Right cardiac atrium (tissue), 5 donors: ENCODE measurements around the gene CHST15. TPM values are rescaled to one million over a fixed set of nuclear protein-coding genes. Genes with fewer than 3 reads are reported as not detected.

Experiments used
- ATAC-seq, 2 donors: fragments of 200-7000 bp; cut with Tn5 transposase; one replicate each; pipeline versions ENCODE4 v1.8.0 to v1.9.1; 2020; ENCODE audit warnings: moderate library complexity in 2 of 2, mild to moderate bottlenecking in 1 of 2
- DNase-seq, 3 donors: peaks; one replicate each; pipeline ENCODE4 v3.0.0-alpha.2; 2020
- H3K27ac ChIP-seq: one replicate; pipeline ENCODE4 v1.5.1; 2013; ENCODE audit warnings: mild to moderate bottlenecking, low read length, control low read depth, moderate library complexity
- H3K27me3 ChIP-seq: one replicate; pipeline ENCODE4 v1.6.1; 2013; ENCODE audit not compliant: control insufficient read depth, insufficient read depth
- H3K4me1 ChIP-seq: one replicate; pipeline ENCODE4 v1.6.1; 2013; ENCODE audit warnings: low read length; ENCODE audit not compliant: control insufficient read depth, insufficient read depth
- H3K4me3 ChIP-seq: one replicate; pipeline ENCODE4 v1.5.1; 2013; ENCODE audit warnings: low read length, control low read depth
- H3K9me3 ChIP-seq: one replicate; pipeline ENCODE4 v1.6.1; 2013; ENCODE audit warnings: low read length; ENCODE audit not compliant: control insufficient read depth
- WGBS: extraction: QIAGEN DNeasy Blood & Tissue Kit; methylation state at CpG from one replicate; pipeline ENCODE4 v1.1.7; 2013; 5-methylcytosine and 5-hydroxymethylcytosine counted together
- intact Hi-C, 4 donors: fragments of 100-400 bp; cut with DNase I; formaldehyde crosslinking; loops; one replicate each; pipeline versions ENCODE4 v1.11.0 to v1.14.0; 2022 to 2023
- polyA plus RNA-seq: library from polyadenylated mRNA; stranded (reverse); fragments of 200-250 nt; gene quantifications from one replicate; pipeline ENCODE4 v1.2.3, GENCODE V29; 2013
- total RNA-seq, 4 donors: library from RNA; stranded (reverse); fragmentation: NEBNext Ultra II Directional; extraction: Animal tissue kit (Norgen Biotek cat#: 25700); gene quantifications; one replicate each; pipeline ENCODE4 v1.2.1, GENCODE V29; 2021
- donor health status: healthy with polysubstance abuse.
- donor health status: DM: no; HTN: yes; CAD: no.
- donor health status: DM: no; HTN: no; CAD: no.
- donor health status: DM: no; HTN: yes; CAD: no; lungs with severe emphysema.
- donor health status: DM: yes; HTN: yes; CAD: no.

The CHST15 gene
- total and polyA plus RNA-seq, 5 donors, result 2.2 to 11.9 (median 8.2) TPM

DNA sequence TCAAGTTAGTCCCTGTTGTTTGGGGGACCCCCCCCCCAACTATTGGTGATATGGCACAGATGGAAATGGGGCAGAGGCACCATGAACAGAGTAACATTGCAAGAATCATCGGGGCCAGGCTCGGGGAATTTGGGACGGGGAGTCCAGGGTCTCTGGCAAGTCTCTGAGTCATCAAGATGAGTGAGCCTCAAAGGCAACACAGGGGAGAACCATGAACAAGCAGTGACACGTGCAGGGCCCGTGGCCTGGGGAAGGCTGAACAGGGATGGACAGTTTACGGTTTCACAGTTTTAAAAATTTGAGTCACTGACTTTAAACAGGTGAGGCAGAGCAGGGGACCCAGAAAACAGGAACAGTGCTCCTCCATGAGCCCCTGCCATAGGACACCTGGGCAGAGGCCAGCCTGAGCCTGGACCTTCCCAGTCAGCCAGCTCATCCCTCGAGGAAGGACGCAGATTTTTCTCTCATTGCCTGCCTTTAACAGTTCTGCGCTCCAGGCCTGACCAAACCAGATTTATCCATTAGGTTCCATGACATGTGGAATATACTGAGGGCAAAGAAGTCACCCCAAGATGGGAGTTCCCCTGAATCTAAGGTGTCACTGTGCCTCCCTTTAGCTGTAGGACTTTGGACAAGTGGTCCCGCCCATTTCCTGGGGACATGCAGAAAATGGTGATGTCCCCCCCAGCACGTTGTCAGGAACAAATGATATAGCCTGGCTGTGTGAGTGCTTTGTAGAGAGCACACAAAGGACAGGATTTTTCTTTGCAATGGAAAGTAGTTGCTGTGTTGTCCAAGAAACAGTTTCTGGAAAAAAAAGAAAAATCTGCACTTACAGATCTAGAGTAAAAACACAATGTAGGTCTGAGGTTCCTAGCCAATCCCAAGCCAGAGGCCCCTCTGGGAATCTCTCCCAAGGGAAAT, 23.8 kb downstream of the CHST15 start:
- ATAC-seq (no peak), DNase-seq (no peak)
- Histone ChIP-seq H3K27me3 (no peaks in the 10 kb centered on the region), H3K27ac (no peak overlapping the region), H3K4me3 (no peak overlapping the region), H3K9me3 (no peaks in the 10 kb centered on the region), H3K4me1 (peaks cover 3% of the 10 kb centered on the region)
- WGBS, result 83% methylated on average over 11 of the region's 11 CpGs
- intact Hi-C loops, result no loop called here

DNA sequence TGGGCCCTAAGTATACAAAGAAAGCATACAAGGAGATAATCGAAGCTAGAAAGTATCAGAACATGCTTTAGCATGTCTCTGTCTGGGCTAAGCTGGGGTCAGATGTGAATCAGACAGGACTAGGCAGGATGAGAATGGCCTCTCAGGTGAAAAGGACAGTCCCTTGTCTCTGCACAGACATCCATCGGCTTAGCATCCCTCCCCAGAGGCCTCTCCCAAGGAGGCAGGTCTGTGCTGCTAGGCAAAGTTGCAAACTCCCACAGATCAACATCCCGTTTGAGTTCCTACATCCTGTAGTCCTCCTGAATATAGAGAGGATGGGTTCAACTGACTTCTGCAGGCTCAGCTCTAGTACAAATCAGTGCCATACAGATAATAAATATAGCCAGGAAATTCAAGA, 24.5 kb downstream of the CHST15 start:
- H3K27ac ChIP-seq, result no peak overlapping the region
- H3K4me3 ChIP-seq, result no peak overlapping the region
- H3K27me3 ChIP-seq, result no peaks in the 10 kb centered on the region
- no peaks in the 10 kb centered on the region for H3K9me3 ChIP-seq
- intact Hi-C loops, result no loop called here
- DNase-seq, result no peak
- peaks cover 5% of the 10 kb centered on the region for H3K4me1 ChIP-seq
- no peak for ATAC-seq
- 69% methylated on average over 3 of the region's 3 CpGs for WGBS

DNA sequence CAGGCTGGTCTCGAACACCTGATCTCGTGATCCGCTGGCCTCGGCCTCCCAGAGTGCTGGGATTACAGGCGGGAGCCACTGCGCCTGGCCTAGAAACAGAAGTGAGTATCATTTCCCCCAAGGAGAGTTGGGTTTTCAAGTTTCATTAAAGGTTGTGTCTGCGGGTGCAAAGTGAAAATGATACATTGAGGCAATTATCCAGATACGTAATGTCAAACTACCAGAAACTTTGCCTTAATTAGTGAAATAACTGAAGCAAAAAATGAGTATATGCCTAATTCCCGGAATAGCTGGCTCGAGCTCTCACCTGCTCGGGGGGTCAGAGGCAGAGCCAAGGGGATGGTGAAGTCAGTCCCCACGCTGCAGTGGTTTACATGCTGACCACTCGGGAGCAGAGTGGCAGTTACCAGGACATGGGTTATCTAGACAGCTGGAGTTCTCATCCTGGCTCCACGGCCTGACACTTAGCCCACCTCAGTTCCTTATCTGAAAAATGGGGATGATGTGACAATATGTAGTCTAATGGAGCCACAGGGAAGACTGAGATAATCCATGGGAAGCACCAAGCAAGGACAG, 25.5 kb downstream of the CHST15 start:
- DNase-seq (no peak), ATAC-seq (no peak)
- H3K4me3 ChIP-seq, result no peak overlapping the region
- H3K27ac ChIP-seq, result no peak overlapping the region
- H3K27me3 ChIP-seq, result no peaks in the 10 kb centered on the region
- intact Hi-C loops, result no loop called here
- 90% methylated on average over 14 of the region's 14 CpGs for WGBS
- H3K9me3 ChIP-seq, result no peaks in the 10 kb centered on the region
- peaks cover 5% of the 10 kb centered on the region for H3K4me1 ChIP-seq

DNA sequence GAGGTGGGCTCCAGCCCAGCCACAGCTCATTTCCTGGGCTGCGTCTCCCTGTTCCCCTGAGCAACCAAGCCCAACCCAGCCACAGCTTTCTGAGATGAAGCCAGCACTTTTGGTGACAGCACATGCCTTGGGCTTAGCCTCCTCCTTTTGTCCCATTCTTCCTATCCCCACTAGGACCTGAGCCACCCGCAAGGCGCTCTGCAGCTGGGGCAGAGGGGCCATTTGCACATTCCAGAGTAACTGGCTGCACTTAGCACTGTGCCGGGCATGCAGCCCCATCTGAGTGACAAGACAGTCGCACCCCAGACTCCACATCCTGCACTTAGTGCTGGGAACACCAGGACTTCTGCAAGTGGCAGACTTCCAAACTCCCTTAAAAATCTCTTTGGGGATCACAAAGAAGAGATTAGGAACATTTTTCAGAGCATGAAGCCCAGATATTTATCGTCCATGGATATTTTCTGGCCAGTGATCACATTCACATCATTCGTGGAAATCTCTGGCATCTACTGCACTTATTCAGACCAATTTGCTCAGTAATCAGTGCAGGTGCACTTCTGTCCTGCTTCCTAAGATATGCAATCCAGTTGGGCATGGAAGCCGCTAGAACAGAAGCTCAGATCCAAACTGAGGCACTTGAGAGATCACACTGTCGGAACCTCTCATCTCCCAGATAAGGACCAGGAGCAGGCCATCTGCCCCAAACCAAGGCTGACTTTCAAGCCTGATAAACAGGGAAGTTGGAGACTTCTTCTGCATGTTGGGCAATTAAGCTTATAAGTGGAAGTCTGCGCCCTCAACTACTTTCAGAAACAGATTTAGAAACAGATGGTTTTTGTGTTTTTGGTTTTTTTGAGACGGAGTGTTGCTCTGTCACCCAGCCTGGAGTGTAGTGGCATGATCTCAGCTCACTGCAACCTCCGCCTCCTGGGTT, 26.4 kb downstream of the CHST15 start:
- Histone ChIP-seq H3K27me3 (no peaks in the 10 kb centered on the region), H3K4me3 (no peak overlapping the region), H3K4me1 (peaks cover 5% of the 10 kb centered on the region), H3K9me3 (no peaks in the 10 kb centered on the region), H3K27ac (no peak overlapping the region)
- WGBS, result 47% methylated on average over 12 of the region's 12 CpGs
- intact Hi-C loops, result no loop called here
- ATAC-seq (peak in 1 of 2 donors; percentile 15), DNase-seq (no peak)

DNA sequence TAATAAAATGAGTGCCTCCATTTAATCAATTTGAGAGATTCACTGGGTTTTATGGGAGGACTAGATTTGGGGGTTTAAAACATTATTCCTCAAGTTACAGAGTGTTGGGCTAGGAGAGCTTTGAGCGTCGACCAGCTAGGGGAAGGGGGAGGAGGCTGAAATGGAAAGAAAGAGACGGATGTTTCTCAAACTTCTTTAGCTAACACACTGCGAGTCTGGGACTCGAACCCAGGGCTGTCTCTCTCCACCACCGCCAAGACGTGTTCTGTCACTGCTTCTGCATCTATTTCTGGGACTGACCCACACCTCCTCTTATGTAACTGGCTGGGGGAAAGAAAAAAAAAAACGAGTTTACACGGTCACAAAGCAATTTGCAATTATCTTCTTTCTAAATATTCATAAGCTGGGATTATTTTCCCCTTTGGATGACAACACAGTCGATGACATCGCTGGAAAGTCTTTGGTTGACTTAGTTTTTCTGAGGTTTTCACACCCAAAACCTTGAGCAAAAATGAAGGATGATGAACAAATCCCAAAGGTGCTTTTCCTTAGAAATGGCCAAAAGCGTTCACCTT, 27.2 kb downstream of the CHST15 start:
- ATAC-seq (no peak), DNase-seq (no peak)
- peaks cover 5% of the 10 kb centered on the region for H3K4me1 ChIP-seq
- 43% methylated on average over 12 of the region's 12 CpGs for WGBS
- no peaks in the 10 kb centered on the region for H3K9me3 ChIP-seq
- H3K27ac ChIP-seq, result no peak overlapping the region
- no peak overlapping the region for H3K4me3 ChIP-seq
- intact Hi-C loops, result no loop called here
- no peaks in the 10 kb centered on the region for H3K27me3 ChIP-seq

DNA sequence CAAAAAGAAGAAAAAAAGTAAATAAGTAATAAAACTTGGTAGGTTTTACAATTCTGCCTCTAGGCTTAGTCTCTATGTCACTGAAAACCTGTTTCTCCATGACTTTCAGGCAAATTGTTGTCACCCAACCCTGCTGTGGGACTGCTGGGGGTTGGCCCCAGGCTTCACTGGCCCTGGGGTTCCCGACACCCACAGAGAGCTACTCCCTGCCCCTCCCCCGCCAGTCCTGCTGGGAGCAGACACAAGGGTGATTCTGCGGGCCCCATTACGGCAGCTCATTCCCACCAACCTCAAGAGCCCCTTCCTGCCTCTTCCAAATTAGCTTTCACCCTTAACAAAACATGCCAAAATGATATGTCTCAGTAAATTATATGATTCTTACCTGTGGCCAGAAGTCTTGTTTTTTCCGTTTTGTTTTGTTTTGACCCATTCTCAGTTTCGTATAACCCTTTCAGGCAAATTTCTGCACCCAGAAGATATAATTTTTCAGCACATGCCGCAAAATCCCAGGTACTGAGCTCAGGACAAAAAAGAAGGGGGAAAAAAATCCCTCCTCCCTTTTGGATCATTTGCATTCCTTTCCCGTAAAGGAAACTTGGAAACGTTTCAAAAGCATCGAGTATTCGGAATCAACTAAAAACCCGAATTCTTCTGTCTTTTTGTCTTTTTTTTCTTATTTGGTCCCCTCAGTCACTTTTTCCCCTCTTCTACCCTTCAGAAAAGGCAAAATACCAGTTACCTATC, 27.8 kb downstream of the CHST15 start:
- ATAC-seq (no peak), DNase-seq (no peak)
- H3K27ac ChIP-seq, result no peak overlapping the region
- H3K4me3 ChIP-seq, result no peak overlapping the region
- H3K9me3 ChIP-seq, result no peaks in the 10 kb centered on the region
- intact Hi-C loops, result no loop called here
- 60% methylated on average over 12 of the region's 12 CpGs for WGBS
- H3K4me1 ChIP-seq, result peaks cover 5% of the 10 kb centered on the region
- H3K27me3 ChIP-seq, result no peaks in the 10 kb centered on the region

DNA sequence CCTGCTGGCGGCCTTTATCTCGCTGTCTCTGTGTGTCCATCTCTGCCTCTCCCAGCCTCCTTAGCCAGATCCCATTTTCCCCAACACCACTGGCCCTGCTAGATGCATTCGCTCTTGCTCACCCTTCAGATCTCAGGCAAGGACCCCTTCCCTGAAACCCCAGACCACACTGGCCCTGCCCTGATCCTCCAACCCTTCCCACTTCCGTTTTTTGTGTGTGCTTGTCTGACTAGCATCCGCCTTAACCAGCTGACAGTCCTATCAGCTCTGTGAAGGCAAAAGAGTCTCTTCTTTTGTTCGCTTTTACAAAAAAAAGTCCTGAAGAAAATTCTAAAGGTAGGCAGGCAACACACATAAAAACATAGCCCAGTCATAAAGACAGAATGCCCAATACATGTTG, 28.7 kb downstream of the CHST15 start:
- no peak overlapping the region for H3K4me3 ChIP-seq
- DNase-seq, result no peak
- H3K4me1 ChIP-seq, result peaks cover 5% of the 10 kb centered on the region
- no peaks in the 10 kb centered on the region for H3K9me3 ChIP-seq
- WGBS, result 73% methylated on average over 6 of the region's 6 CpGs
- peak; percentile 19 to 67 for ATAC-seq
- no peak overlapping the region for H3K27ac ChIP-seq
- no peaks in the 10 kb centered on the region for H3K27me3 ChIP-seq
- intact Hi-C loops, result no loop called here

DNA sequence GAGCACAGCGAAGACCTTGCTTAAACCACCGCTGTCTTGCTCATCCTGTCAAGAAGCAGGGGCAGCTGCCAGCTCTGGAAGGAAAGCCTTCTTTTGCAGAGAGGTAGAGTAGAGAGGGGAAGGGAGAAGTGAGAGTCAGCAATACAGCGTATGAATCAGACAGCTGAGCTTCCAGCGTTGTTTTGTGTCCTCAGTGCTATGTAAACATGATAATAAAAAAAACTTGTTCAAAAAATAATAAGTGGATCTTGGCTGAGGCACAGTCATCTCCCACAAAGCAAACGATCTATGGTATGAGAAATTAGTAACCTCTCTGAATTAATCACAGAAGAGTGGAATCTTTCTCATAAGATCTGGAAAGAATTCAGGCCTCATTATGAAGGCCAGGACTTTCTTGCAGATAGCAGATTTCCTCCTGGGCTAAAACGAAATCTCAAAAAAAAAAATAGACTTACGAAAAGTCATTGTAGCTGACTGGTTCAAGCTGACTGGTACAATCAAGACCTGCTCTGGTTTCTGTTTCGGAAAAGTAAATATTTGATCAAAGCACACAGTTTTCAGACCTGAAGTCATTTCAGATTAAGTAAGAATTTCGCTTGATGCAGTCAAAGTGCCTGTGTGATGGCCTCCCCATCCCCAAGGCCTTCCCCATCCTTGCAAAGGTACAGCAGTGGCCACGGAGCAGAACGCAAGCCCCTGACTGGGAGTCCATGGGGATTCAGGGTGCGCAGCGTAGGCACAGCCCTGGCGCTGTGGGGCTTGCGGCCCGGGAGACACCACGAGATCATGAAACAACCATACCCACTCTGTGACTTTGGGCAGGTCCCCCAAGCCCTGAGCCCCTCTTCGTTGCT, 29.4 kb downstream of the CHST15 start:
- ATAC-seq, result peak; percentile 70 to 82
- H3K27ac ChIP-seq, result no peak overlapping the region

DNA sequence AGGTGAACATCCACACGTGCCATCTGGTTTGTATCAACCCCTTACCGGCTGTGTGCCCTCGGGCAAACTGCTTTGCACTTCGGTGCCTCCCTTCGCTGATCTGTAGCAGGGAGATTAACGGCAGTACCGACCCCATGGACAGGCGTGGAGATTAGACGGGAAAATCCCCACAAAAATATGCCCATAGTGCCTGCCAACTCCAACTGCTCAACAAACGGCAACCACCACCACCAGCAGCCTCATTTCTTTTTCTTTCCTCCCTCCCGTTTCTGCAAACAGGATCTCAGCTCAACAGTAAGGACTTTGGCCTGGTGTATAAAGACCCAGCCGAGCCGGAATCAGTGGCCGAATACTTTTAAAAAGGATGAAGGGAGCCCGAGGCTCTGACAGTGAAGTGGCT, 31.0 kb downstream of the CHST15 start:
- no peak for ATAC-seq
- Histone ChIP-seq H3K27me3 (no peaks in the 10 kb centered on the region), H3K27ac (no peak overlapping the region), H3K4me1 (peaks cover 5% of the 10 kb centered on the region), H3K4me3 (no peak overlapping the region), H3K9me3 (no peaks in the 10 kb centered on the region)
- no peak for DNase-seq
- intact Hi-C loops, result no loop called here
- WGBS, result 88% methylated on average over 15 of the region's 15 CpGs

More for the DNA sequence above, 29.4 kb downstream of the CHST15 start:
- H3K27me3 ChIP-seq, result no peaks in the 10 kb centered on the region
- peaks cover 5% of the 10 kb centered on the region for H3K4me1 ChIP-seq
- intact Hi-C loops, result no loop called here
- WGBS, result 67% methylated on average over 18 of the region's 18 CpGs
- no peak overlapping the region for H3K4me3 ChIP-seq
- no peak for DNase-seq
- no peaks in the 10 kb centered on the region for H3K9me3 ChIP-seq
